Measurements from ENCODE around the gene MTERF1.
"Not testable (repeated sequence)": the region's sequence is repeated elsewhere in the genome, so short reads cannot be mapped to it uniquely, and the experiment has no call there.

The MTERF1 gene

DNA sequence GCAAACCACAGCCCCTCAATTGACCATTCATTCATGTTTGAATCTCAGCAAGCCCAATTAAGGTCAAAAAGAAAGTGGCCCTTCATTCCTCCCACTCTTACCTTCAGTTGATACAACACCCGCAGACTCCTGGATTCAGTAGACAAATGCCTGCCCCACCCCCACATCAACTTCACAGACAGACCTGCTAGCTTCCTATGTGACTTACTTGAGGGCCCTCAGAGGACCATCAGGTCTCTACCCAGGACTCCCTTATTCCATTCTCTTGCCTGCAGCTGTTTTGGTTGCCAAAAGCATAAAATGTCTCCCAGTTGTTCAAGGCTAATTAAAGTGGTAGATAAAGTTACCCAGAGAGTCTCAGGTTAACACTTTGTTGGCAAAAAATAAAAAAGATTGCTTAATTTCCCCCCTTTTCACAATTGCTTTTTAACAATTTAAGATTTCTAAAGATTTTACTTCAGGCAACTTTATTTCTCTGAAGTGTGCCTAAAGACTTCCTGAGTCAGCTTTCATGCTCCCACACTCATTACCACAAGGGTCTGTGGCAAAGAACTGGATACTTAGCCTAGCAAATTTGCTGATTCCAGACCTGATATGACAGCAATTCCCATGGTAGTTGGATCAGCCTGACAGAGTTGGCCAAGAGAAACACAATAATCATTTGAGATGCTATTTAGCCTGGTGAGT, 3.3 kb upstream of the MTERF1 start:
- no peak for DNase-seq

GRCh38 chr7:91880016-91880412, 488 bp downstream of the MTERF1 start:
- no peak for DNase-seq

- DNase-seq = no peak
Observed at GRCh38 chr7:91876391-91877133, 3.9 kb downstream of the MTERF1 start.

DNA sequence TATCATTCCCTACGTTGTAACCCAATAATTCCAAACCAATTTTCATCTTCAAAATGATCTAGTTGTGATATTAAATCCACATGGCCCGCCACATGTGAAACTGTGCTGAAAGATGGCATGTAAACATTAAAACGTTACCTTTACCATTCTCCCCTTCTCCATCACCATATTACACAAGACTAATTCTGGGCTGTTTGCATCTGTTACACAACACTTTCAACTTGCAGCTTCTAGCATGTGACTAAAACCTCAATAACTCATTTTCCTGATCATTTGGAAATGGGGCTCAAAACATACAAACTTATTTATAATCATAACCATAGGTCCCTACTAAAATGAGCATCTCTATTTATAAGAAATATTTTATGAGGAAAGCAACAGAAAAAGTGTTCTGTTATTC, 4.7 kb downstream of the MTERF1 start:
- no peak for DNase-seq

- DNase-seq = no peak
Observed at GRCh38 chr7:91872928-91873327, 7.6 kb downstream of the MTERF1 start.

- DNase-seq = no peak
Observed at GRCh38 chr7:91872069-91872468, 8.4 kb downstream of the MTERF1 start.

- DNase-seq = no peak
Observed at GRCh38 chr7:91869661-91870060, 10.8 kb downstream of the MTERF1 start.

DNA sequence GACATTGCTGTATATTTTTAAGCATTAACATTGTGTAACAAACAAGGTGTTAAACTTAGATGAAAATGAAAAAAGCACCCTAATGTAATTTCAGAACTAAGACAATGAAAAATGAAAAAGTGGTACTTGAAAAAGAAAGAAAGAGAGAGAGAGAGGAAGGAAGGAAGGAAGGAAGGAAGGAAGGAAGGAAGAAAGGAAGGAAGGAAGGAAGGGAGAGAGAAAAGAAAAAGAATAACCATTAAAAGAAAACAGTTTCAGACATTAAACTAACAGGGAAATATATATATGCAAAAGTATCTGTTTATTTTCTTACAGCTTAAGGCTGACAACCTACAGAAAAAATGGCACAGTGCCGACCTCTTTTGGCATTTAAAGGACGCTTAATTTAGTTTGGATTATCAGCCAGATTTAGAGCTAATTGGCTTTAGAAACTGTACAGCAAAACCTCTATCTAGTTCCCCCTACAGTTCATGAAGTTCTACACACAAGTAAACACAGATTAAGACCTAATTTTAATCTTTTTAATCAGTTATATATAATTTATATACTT, 13.8 kb downstream of the MTERF1 start:
- no peak for DNase-seq

DNA sequence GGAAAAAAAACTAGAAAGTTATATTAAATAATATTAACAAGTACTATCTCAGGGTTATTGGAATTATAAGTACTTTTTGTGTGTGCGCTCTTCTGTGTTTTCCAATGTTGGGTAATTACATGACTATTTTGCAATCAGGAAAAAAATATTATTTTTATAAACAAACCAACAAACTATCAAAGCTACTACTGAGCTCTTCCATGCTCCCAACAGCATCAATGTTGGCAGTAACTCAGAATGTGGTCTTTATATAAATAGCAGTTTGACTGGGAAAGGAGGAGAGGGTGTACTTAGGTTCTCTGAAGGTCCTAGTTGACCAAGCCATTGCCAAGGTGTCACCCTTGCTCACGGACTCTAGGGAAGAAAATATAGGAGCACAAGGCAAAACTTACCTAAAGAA, 15.0 kb downstream of the MTERF1 start:
- no peak for DNase-seq

DNA sequence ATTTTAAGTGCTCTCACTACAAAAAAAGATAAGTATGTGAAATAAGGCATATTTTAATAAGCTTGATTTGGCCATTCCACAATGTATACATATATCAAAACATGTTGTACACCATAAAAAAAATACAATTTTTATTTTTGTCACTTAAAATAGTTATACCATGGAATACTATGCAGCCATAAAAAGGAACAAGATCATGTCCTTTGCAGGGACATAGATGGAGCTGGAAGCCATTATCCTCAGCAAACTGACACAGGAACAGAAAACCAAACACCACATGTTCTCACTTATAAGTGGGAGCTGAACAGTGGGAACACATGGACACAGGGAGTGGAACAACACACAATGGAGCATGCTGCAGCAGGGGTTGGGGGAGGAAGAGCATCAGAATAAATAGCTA, 15.9 kb downstream of the MTERF1 start:
- DNase-seq = not testable (repeated sequence)

- no peak for DNase-seq
Observed at GRCh38 chr7:91864070-91864469, 16.4 kb downstream of the MTERF1 start.

GRCh38 chr7:91852263-91852741, 28.2 kb downstream of the MTERF1 start:
- no peak for DNase-seq

- no peak for DNase-seq
Observed at GRCh38 chr7:91850455-91850854, 30.0 kb downstream of the MTERF1 start.

DNA sequence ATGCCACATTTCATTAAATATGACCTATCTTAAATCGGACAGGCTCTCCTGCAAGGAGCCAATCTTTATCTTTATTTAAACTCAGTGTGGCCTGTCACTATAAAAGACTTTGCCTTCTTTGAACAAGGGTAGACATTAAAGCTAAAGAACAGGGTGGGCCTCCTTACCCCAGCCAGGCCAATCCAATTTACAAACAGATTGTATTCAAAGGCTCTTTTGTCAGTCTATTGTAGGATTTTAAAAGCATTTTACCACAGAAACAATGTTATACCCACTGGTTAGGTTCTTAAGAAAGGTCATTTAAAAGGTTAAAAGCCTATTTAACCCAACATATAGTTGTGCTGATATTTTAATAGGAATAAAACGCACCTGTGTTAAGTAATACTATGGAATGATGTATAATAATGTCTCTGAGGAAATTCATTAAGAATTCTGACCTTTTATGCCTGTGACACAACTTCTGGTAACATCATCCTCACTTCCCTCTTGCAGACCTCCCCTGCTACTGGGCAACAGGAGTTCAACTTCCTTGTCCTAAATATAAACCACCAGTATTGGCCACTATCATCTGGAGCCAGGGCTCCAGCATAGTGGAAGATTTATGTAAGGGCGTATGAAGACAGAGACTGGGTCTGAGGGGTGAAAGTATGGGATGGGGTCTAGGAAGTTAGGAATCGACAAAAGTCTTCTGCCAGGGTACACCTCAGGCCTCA, 32.5 kb downstream of the MTERF1 start:
- DNase-seq = no peak

DNA sequence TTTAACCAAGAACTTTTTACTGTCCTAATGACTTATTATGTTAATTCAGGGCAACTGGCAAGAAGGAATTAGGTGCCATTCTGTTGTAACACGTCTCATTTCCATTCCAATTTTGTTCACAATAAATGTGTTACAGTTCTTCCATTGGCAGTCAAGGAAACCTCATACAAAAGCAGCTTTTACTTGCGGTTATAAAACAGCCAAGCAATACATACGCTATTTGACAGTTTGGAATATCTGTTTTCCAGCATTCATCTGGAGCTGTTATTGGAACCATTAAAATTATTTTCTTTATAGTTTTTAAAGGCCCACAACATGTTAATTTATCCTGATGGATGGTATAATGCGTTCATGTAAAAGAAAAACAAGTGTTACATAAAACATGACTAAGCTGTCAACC, 33.3 kb downstream of the MTERF1 start:
- DNase-seq = no peak

DNA sequence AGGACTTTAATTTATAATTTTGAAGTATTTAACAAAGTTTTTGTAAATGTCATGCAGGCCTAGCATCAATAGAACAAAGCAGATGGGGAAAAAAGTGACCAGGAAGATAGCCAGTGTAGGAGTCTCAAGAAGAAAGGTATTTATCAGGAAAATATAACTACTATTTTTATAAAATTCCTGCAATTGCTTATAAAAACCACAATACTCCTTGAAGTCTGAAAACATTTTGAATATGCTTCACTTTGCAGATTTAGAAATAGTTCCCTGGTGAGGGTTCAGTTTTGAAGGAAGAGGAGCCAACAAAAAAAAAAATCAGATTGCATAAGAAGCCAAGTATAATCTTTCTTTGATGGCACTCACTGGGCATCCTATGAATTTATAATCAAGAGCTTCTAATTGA, 34.1 kb downstream of the MTERF1 start:
- DNase-seq = no peak

- DNase-seq = no peak
Observed at GRCh38 chr7:91843831-91844230, 36.7 kb downstream of the MTERF1 start.

- no peak for DNase-seq
Observed at GRCh38 chr7:91838439-91838838, 42.1 kb downstream of the MTERF1 start.

GRCh38 chr7:91837397-91838070, 43.0 kb downstream of the MTERF1 start:
- no peak for DNase-seq

- no peak for DNase-seq
Observed at GRCh38 chr7:91835826-91836368, 44.6 kb downstream of the MTERF1 start.

GRCh38 chr7:91835091-91835825, 45.2 kb downstream of the MTERF1 start:
- DNase-seq = no peak

All from effector CD8-positive, alpha-beta T cell (primary cell).